ENCODE measurements around the gene NUDT8. TPM values are rescaled to one million over a fixed set of nuclear protein-coding genes. Genes with fewer than 3 reads are reported as not detected.
A peak's percentile ranks its signal among the peaks of the same experiment; 100 is the strongest.

The NUDT8 gene
- total and polyA plus RNA-seq, 12 donors, result 1.9 to 40.6 (median 7.6) TPM

DNA sequence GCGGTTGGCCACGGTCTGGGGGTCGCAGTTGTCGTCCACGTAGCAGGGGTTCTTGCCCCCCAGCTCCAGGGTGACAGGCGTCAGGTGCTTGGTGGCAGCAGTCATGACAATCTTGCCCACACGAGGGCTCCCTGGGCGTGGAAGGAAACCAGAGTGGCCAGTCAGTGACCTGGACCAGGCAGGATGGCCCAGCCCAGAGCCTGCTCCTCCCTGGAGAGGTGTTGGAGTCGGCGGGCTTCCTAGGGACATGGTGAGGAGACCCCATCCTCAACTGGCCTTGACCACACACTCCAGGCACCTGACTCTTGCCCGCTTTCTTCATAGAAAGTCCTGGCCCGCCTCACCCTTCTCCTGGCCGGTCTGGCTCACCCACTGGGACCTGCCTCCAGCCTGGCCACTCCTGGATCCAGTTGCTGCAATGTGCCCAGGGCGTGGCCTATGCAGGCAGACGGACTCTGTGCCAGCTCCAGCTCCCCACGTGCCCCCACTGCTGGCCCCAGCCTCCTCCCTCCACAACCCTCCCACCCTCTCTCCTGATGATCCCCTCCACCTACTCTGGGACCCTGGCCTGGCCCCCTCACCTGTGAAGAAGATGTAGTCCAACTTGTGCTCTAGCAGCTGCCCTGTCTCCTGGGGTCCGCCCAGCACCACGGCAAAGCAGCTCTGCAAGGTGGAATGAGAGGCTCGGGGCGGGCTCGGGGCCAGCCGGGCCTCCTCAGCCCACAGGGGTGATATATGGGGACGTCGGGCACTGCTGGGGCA is 36.0 kb upstream of the NUDT8 start:
- DNase-seq, result peak in 5 of 7 donors; percentile 21 to 47 (median 38)
- intact Hi-C loops (cut with DNase I), result no loop called here
- Histone ChIP-seq H3K27ac (no peak overlapping the region), H3K4me3 (no peak overlapping the region), H3K9me3 (replicated peaks in 1 of 3) (no peaks in the 10 kb centered on the region), H3K36me3 (replicated peaks in 1 of 2) (no peaks in the 10 kb centered on the region), H3K27me3 (no peaks in the 10 kb centered on the region), H3K4me1 (replicated peaks in 1 of 2) (no peaks in the 10 kb centered on the region)
- no peak for TF ChIP-seq POLR2A (IDR thresholded peaks at IDR 0.05)
- TF ChIP-seq, protein P1, sequence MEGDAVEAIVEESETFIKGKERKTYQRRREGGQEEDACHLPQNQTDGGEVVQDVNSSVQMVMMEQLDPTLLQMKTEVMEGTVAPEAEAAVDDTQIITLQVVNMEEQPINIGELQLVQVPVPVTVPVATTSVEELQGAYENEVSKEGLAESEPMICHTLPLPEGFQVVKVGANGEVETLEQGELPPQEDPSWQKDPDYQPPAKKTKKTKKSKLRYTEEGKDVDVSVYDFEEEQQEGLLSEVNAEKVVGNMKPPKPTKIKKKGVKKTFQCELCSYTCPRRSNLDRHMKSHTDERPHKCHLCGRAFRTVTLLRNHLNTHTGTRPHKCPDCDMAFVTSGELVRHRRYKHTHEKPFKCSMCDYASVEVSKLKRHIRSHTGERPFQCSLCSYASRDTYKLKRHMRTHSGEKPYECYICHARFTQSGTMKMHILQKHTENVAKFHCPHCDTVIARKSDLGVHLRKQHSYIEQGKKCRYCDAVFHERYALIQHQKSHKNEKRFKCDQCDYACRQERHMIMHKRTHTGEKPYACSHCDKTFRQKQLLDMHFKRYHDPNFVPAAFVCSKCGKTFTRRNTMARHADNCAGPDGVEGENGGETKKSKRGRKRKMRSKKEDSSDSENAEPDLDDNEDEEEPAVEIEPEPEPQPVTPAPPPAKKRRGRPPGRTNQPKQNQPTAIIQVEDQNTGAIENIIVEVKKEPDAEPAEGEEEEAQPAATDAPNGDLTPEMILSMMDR (IDR thresholded peaks at IDR 0.05), result peak in 4 of 6 experiments; percentile 21 to 30 (median 24)
- 75 to 81% (median 78%) methylated on average over 5 to 24 of the region's 24 CpGs for WGBS, 4 donors

DNA sequence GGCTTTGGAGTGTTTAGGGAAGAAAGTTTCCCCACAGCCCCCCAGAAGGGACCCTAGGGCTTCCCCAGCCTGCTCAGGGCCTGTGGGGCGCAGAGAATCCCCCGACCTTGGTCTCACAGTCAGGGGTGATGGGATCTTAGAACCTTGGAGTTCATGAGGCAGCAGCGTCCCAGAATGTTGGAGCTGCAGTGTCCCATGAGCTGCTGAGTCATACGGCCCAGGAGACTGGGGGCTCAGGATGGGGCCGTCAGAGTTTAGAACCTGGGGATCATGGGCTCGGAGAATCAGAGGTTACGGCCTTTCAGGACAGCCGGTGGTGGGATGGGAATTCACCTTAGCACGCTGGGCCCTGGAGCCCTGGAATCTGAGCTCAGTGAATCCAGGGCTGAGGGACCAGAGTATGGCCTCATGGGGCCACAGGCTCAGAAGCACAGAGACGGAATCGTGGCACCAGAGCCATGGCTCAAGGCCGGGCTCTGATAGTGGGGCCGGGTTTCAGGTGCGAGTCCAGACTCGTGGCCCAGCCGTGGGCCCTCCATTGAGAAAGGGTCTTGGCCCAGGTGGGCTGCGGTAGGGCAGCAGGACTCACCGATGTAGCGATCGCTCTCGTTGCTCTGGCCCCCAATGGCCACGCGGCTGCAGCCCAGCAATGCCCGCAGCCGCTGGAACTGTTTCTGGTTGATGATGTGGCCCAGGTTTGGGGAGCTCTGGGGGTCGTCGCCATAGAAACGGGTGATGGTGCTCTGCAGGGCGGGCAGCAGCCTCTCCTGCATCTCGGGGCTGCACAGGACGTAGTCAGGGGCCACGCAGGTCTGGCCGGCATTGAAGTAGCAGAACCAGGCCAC is 35.2 kb upstream of the NUDT8 start:
- intact Hi-C loops (cut with DNase I), result no loop called here
- Histone ChIP-seq H3K4me3 (no peak overlapping the region), H3K27ac (no peak overlapping the region), H3K9me3 (replicated peaks in 1 of 3) (no peaks in the 10 kb centered on the region), H3K4me1 (replicated peaks in 1 of 2) (no peaks in the 10 kb centered on the region), H3K27me3 (no peaks in the 10 kb centered on the region), H3K36me3 (replicated peaks in 1 of 2) (no peaks in the 10 kb centered on the region)
- 74 to 87% (median 82%) methylated on average over 17 to 33 of the region's 33 CpGs for WGBS, 4 donors
- no peak for TF ChIP-seq POLR2A (IDR thresholded peaks at IDR 0.05)
- TF ChIP-seq, protein P1 (IDR thresholded peaks at IDR 0.05), result no peak
- no peak for DNase-seq

DNA sequence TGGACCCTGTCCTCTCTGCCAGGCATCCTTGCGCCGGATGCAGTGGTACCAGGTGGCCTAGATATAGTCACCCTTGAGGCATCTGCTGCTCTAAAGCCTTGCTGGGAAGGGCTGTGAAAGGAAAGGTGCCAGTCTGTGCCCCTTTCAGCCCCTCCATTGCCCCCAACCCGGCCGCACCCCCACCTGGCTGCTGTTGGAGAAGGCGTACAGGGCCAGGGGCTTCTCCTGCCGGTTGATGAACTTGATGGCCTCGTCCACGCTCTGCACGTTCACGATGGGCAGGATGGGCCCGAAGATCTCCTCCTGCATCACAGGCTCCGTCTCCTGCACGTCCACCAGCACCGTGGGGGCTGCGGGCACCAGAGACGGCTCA is 34.5 kb upstream of the NUDT8 start:
- no peak for DNase-seq
- no peaks in the 10 kb centered on the region for H3K9me3 ChIP-seq (replicated peaks in 1 of 3)
- 79 to 100% (median 84%) methylated on average over 2 to 16 of the region's 16 CpGs for WGBS, 4 donors
- no peaks in the 10 kb centered on the region for H3K27me3 ChIP-seq
- TF ChIP-seq, protein P1 (IDR thresholded peaks at IDR 0.05), result no peak
- TF ChIP-seq POLR2A (IDR thresholded peaks at IDR 0.05), result no peak
- intact Hi-C loops (cut with DNase I), result no loop called here
- H3K4me3 ChIP-seq, result no peak overlapping the region
- no peak overlapping the region for H3K27ac ChIP-seq
- H3K4me1 ChIP-seq (replicated peaks in 1 of 2), result no peaks in the 10 kb centered on the region
- H3K36me3 ChIP-seq (replicated peaks in 1 of 2), result no peaks in the 10 kb centered on the region

DNA sequence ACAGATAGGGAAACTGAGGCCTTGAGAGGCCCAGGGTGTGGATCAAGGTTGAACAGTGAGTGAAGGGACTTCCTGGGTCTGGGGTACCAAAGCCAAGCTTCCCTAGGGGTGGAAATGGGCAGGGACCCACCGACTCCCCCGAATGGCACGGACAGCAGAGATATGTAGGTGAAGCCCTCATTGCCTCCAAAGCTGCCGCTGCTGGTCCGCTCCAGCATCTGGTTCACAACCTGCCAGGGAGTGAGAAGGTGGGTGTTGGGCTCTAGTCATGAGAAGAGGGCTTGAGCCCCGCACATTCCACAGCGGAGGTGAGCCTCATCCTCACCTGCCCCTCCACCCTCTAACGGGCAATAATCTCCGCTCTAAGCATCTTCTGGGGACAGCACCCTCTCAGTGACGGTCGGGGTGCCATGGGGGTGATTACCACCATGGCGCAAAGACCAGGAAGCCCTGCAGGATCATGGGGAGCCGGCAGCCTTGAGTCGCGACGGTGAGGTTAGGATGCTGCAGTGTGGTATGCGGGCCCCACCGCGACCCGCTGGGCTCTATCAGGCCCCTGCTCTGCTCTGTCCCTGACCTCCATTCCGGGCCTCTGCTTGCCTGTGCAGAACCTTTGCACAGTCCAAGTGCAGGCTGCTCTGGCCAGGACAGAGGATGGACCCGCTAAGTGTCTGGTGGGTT is 33.9 kb upstream of the NUDT8 start:
- intact Hi-C loops (cut with DNase I), result no loop called here
- WGBS, 4 donors, result 82 to 94% (median 92%) methylated on average over 4 to 22 of the region's 22 CpGs

More for the DNA sequence above, 33.9 kb upstream of the NUDT8 start:
- TF ChIP-seq, protein P1 (IDR thresholded peaks at IDR 0.05), result no peak
- TF ChIP-seq POLR2A (IDR thresholded peaks at IDR 0.05), result no peak
- no peaks in the 10 kb centered on the region for H3K36me3 ChIP-seq (replicated peaks in 1 of 2)
- H3K4me1 ChIP-seq (replicated peaks in 1 of 2), result no peaks in the 10 kb centered on the region
- DNase-seq, result no peak
- H3K27me3 ChIP-seq, result no peaks in the 10 kb centered on the region
- no peak overlapping the region for H3K4me3 ChIP-seq
- no peaks in the 10 kb centered on the region for H3K9me3 ChIP-seq (replicated peaks in 1 of 3)
- no peak overlapping the region for H3K27ac ChIP-seq

All from adrenal gland (tissue), 12 donors.